Astrocyte of the spinal cord (primary cell): Measurements from ENCODE around the gene FAT1.

Experiments
- DNase-seq: peaks from one replicate; pipeline ENCODE4 v3.0.0; 2011; ENCODE audit warnings: low read depth, low spot score
- H3K4me3 ChIP-seq: 2 replicates; pipeline ENCODE4 v1.5.1; 2011; ENCODE audit warnings: low read depth, mild to moderate bottlenecking, low read length, moderate library complexity
- in situ Hi-C: cut with HindIII; loops from 2 replicates; pipeline ENCODE4 v1.10.0; 2017; ENCODE audit warnings: low sequenced_read_pairs
- TF ChIP-seq, protein P1 (sequence below): IDR thresholded peaks from 2 replicates; pipeline ENCODE4 v1.5.1; 2012; ENCODE audit warnings: low read depth, mild to moderate bottlenecking, low read length, inconsistent platforms

FAT1 gene

DNA sequence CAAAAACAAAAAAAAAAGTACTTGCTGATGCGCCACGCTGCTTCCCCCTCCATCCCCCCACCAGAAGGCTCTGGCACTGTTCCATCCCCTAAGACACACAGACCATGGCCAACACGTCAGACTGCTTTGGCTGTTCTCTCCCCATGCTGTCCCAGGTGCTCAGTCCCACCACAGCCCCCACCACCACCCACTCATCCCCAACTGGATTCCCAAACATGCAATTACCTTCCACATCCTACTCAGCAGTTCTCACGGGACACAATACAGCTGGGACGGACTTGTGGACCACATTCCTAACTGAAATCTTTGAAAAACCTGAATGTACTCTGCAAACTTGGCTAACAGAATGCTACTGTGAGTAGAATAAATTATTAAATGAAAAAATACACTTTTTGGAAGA, 8.6 kb downstream of the FAT1 start:
- TF ChIP-seq, protein P1, sequence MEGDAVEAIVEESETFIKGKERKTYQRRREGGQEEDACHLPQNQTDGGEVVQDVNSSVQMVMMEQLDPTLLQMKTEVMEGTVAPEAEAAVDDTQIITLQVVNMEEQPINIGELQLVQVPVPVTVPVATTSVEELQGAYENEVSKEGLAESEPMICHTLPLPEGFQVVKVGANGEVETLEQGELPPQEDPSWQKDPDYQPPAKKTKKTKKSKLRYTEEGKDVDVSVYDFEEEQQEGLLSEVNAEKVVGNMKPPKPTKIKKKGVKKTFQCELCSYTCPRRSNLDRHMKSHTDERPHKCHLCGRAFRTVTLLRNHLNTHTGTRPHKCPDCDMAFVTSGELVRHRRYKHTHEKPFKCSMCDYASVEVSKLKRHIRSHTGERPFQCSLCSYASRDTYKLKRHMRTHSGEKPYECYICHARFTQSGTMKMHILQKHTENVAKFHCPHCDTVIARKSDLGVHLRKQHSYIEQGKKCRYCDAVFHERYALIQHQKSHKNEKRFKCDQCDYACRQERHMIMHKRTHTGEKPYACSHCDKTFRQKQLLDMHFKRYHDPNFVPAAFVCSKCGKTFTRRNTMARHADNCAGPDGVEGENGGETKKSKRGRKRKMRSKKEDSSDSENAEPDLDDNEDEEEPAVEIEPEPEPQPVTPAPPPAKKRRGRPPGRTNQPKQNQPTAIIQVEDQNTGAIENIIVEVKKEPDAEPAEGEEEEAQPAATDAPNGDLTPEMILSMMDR = no peak
- no peak overlapping the region for H3K4me3 ChIP-seq
- DNase-seq = no peak
- in situ Hi-C loops = no loop called here

DNA sequence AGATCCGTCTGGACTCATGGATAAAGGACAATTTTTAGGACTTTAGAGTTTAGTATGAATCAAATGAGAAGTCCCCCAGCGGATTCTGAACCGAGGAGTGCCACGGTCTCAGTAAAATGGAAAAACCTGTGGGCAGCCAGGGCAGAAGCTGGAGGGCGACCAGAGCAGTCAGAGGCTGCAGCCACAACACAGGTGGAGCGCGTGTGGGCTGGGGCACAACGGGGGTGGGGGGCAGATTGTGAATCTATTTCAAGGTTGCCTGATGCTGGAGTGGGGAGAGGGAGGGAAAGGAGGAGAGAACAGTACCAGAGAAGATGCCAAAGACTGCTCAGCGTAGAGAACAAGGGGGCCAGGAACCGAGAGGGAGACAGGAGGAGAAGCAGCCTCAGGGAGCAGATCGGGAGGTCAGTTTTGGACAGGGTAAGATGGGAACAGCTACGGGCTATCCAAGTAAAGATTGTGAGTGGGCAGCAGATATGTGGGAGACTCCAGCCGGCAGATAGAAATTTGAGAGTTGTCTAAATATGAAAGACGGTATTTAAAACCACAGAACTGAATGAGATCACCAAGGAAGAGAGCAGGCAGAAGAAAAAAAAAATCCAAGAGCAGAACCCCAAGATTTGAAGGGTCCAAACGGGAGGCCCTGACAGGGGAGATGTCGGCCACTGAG, 9.5 kb downstream of the FAT1 start:
- in situ Hi-C loops = no loop called here
- no peak for DNase-seq
- TF ChIP-seq, protein P1 = no peak
- H3K4me3 ChIP-seq = no peak overlapping the region

DNA sequence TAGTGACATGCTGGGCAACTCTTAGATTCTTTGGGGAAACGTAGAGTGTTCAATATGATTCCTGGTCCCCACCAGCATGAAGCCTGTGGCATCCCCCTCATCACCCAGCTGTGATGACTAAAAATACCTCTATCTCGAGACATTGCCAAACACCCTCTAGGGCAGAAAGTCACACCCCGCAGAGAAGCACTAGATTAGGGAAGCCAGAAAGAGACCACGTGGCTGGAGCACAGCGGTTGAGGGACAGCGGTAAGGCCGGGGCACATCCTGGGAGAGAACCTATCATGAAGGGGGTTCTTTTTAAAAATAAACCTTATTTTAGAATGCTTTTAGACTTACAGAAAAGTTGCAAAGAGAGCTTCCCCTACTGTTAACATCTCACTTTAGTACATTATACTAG, 11.0 kb downstream of the FAT1 start:
- TF ChIP-seq, protein P1 = no peak
- no peak for DNase-seq
- in situ Hi-C loops = no loop called here
- no peak overlapping the region for H3K4me3 ChIP-seq

DNA sequence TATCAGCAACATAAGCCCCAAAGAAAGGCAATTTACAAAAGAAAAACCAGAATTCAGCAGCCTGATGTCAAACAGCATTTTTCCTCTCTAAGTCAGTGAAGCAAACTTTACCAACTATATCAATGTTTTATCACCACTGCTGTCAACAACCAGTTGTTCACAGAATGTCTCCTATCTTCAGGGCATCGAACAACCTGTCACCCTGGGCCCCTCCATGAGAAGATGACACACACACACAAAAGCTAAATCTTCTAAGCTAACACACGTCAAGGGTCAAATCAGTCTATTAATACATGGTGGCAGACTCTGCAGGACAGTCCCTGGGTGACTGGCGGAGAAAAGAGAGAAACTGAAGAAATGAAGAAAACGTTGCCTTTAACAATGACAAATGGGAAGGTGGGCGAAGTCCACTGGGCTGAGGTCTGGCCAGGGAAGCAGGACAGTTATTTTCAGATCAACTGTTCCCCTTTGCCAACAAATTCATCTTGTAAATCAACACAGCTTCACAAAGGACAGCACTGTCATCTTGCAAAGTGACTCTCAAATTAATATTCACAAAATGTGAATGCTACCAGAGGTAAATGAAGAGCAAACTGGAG, 13.0 kb downstream of the FAT1 start:
- in situ Hi-C loops = no loop called here
- no peak for DNase-seq
- no peak overlapping the region for H3K4me3 ChIP-seq
- TF ChIP-seq, protein P1 = no peak

DNA sequence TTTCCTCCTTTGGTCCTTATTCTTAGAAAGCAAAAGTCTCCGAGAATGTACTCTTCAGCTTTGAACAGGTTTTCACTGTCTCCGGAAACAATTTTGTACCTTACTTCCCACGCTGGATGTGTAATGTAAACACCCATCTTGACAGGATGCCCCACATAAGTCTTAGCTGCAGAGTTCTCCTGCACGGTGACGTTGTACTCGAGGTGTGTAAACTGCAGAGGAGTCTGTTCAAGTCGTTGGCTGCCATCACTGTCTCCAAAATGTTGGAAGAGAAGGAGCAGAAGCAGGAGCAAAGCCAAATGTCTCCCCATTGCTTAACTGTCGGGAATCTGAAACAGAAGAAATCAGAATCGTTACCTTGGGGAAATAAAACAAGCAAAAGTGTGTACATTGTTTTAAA, 14.1 kb downstream of the FAT1 start:
- DNase-seq = no peak
- in situ Hi-C loops = no loop called here
- TF ChIP-seq, protein P1 = no peak
- no peak overlapping the region for H3K4me3 ChIP-seq

DNA sequence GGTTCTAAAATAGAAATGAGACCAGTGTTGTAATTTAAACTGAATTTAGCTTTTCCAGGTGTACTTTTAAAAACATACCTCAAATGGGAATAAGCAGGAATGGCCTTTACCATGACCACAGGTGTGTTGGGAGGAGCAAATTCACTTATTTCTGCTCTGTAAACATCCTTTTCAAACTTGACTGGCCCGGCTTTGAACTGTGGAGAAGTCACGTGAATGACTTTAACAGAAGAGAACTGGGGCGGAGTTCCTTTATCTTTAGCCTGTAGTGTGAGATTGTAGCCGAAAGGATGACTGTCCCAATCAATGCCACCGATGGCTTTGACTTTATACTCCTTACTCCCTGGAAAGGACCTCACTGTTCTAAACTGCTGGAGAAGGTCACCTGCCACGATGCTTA, 15.1 kb downstream of the FAT1 start:
- TF ChIP-seq, protein P1 = no peak
- in situ Hi-C loops = no loop called here
- no peak for DNase-seq
- no peak overlapping the region for H3K4me3 ChIP-seq
